H1 (cell line): Measurements from ENCODE around the gene PDK2. TPM values are rescaled to one million over a fixed set of nuclear protein-coding genes. Genes with fewer than 3 reads are reported as not detected.

Source experiments
- EGR1 ChIP-seq: IDR thresholded peaks from 2 replicates; pipeline ENCODE4 v1.6.1; 2011; ENCODE audit warnings: low read depth, low read length, borderline replicate concordance
- POU5F1 ChIP-seq: IDR thresholded peaks from 2 replicates; pipeline ENCODE4 v1.6.1; 2011; ENCODE audit warnings: low read depth, mild to moderate bottlenecking, low read length, moderate library complexity
- RXRA ChIP-seq: IDR thresholded peaks from 2 replicates; pipeline ENCODE4 v1.6.1; 2011; ENCODE audit warnings: low read depth, mild to moderate bottlenecking, low read length, moderate library complexity; ENCODE audit not compliant: insufficient read depth
- SIN3A ChIP-seq, 2 experiments: IDR thresholded peaks in 1 of 2; conservative IDR thresholded peaks in 1 of 2; 2 replicates each; pipeline ENCODE4 v1.6.1; 2011 to 2012; ENCODE audit warnings: low read length in 2 of 2, improper control_type of control experiment in 1 of 2, low read depth in 1 of 2, mild to moderate bottlenecking in 1 of 2
- polyA plus RNA-seq, 7 experiments: library from polyadenylated mRNA; depleted of rRNA in 3 of 7; stranded (reverse) in 5 of 7; unstranded in 2 of 7; fragments of >200 nt in 5 of 7; fragments of 200-250 nt in 2 of 7; gene quantifications; 1 replicate in 5 of 7; 2 replicates in 1 of 7; 4 replicates in 1 of 7; pipeline versions ENCODE4 v1.2.1 to v1.2.3, GENCODE V29; 2011 to 2013; ENCODE audit warnings: missing spikeins in 2 of 7, mixed read lengths in 2 of 7
- total RNA-seq: library from RNA; stranded (reverse); fragmentation: NEBNext Ultra II Directional; extraction: Animal tissue kit (Norgen Biotek cat#: 25700); gene quantifications from 2 replicates; pipeline ENCODE4 v1.2.1, GENCODE V29; 2021

Gene PDK2
- total and polyA plus RNA-seq, 2 of the 8 experiments (the other 6 are each of a cell fraction or from before 2014, with no cell fraction given) = 18.3 to 121 TPM

- no peak for TF ChIP-seq POU5F1
- no peak for TF ChIP-seq EGR1
- TF ChIP-seq SIN3A (conservative IDR thresholded peaks at IDR 0.05 in 1 of 2, IDR thresholded peaks at IDR 0.05 in 1 of 2; ENCODE audit: low read depth in 1 of 2, low read length in 2 of 2) = no peak
- no peak for TF ChIP-seq RXRA
- TF ChIP-seq, all 59 proteins: peak for 0
These were observed 19.2 kb downstream of the PDK2 start (continued) for GRCh38 chr17:50114401-50114800.
